Neuronal stem cell (in vitro differentiated cells): ENCODE data around the gene IRAK2.
"Not testable (repeated sequence)": the region's sequence is repeated elsewhere in the genome, so short reads cannot be mapped to it uniquely, and the experiment has no call there.

Experiments used
- DNase-seq: peaks from one replicate; pipeline ENCODE4 v3.0.0-alpha.2; 2013; ENCODE audit warnings: low spot score
- H2AFZ ChIP-seq: one replicate; pipeline ENCODE4 v1.6.1; 2013; ENCODE audit warnings: mild to moderate bottlenecking, low read length, inconsistent platforms
- H2AK5ac ChIP-seq: 2 replicates; pipeline ENCODE4 v1.6.1; 2013; ENCODE audit warnings: low read depth, mild to moderate bottlenecking, inconsistent platforms, low read length, moderate library complexity, mixed read lengths
- H2BK120ac ChIP-seq: 2 replicates; pipeline ENCODE4 v1.6.1; 2013; ENCODE audit warnings: low read depth, mild to moderate bottlenecking, inconsistent platforms, low read length, moderate library complexity, mixed read lengths
- H2BK12ac ChIP-seq: one replicate; pipeline ENCODE4 v1.6.1; 2013; ENCODE audit warnings: low read length, inconsistent platforms
- H2BK15ac ChIP-seq: 2 replicates; pipeline ENCODE4 v1.6.1; 2013; ENCODE audit warnings: mild to moderate bottlenecking, low read length, inconsistent platforms, mixed read lengths
- H2BK5ac ChIP-seq: one replicate; pipeline ENCODE4 v1.6.1; 2013; ENCODE audit warnings: inconsistent platforms, mild to moderate bottlenecking, low read length, moderate library complexity
- H3K14ac ChIP-seq: one replicate; pipeline ENCODE4 v1.6.1; 2013; ENCODE audit warnings: low read length, inconsistent platforms
- H3K18ac ChIP-seq: 2 replicates; pipeline ENCODE4 v1.6.1; 2013; ENCODE audit warnings: low read length, inconsistent platforms
- H3K23ac ChIP-seq: 2 replicates; pipeline ENCODE4 v1.6.1; 2013; ENCODE audit warnings: low read depth, mild to moderate bottlenecking, mixed read lengths, low read length, inconsistent platforms; ENCODE audit not compliant: poor library complexity
- H3K27ac ChIP-seq: replicated peaks from 3 replicates; pipeline ENCODE4 v1.5.1; 2013; ENCODE audit warnings: low read length, inconsistent platforms
- H3K27me3 ChIP-seq, 3 experiments: 2 replicates each; pipeline ENCODE4 v1.6.1; 2013; ENCODE audit warnings: low read length in 3 of 3, mild to moderate bottlenecking in 2 of 3, inconsistent platforms in 1 of 3, low read depth in 1 of 3, mixed read lengths in 1 of 3, moderate library complexity in 1 of 3; ENCODE audit not compliant: control insufficient read depth in 3 of 3, insufficient read depth in 3 of 3
- H3K36me3 ChIP-seq, 2 donors: replicated peaks in 1 of 2; 2 replicates each; pipeline ENCODE4 v1.6.1; 2013; ENCODE audit warnings: low read length in 2 of 2; ENCODE audit not compliant: control insufficient read depth in 2 of 2, insufficient read depth in 2 of 2
- H3K4ac ChIP-seq: 2 replicates; pipeline ENCODE4 v1.6.1; 2013; ENCODE audit warnings: inconsistent platforms, mild to moderate bottlenecking, low read length, moderate library complexity
- H3K4me1 ChIP-seq, 2 donors: 1 replicate in 1 of 2; 2 replicates in 1 of 2; pipeline ENCODE4 v1.6.1; 2013; ENCODE audit warnings: low read length in 2 of 2, low read depth in 1 of 2; ENCODE audit not compliant: control insufficient read depth in 2 of 2, insufficient read depth in 1 of 2
- H3K4me2 ChIP-seq: one replicate; pipeline ENCODE4 v1.6.1; 2013; ENCODE audit warnings: mild to moderate bottlenecking, low read length, inconsistent platforms; ENCODE audit not compliant: insufficient read depth, poor library complexity, severe bottlenecking
- H3K4me3 ChIP-seq, 2 donors: 2 replicates each; pipeline ENCODE4 v1.5.1; 2013; ENCODE audit warnings: low read length in 2 of 2, mild to moderate bottlenecking in 2 of 2, inconsistent platforms in 1 of 2, moderate library complexity in 1 of 2
- H3K79me1 ChIP-seq: one replicate; pipeline ENCODE4 v1.6.1; 2013; ENCODE audit warnings: low read depth, mild to moderate bottlenecking, inconsistent platforms, low read length, moderate library complexity
- H3K9ac ChIP-seq: one replicate; pipeline ENCODE4 v1.6.1; 2013; ENCODE audit warnings: mild to moderate bottlenecking, low read depth, low read length, inconsistent platforms; ENCODE audit not compliant: poor library complexity
- H3K9me3 ChIP-seq, 2 donors: replicated peaks in 1 of 2; 2 replicates each; pipeline versions ENCODE3 to v1.6.1; 2013; ENCODE audit warnings: low read length in 2 of 2, mild to moderate bottlenecking in 2 of 2, inconsistent platforms in 1 of 2, low read depth in 1 of 2, mixed read lengths in 1 of 2, moderate library complexity in 1 of 2; ENCODE audit not compliant: control insufficient read depth in 2 of 2, insufficient read depth in 1 of 2
- H4K8ac ChIP-seq: one replicate; pipeline ENCODE4 v1.6.1; 2013; ENCODE audit warnings: low read depth, mild to moderate bottlenecking, inconsistent platforms, low read length, moderate library complexity
- H4K91ac ChIP-seq: one replicate; pipeline ENCODE4 v1.6.1; 2013; ENCODE audit warnings: low read length, low read depth, mild to moderate bottlenecking, inconsistent platforms; ENCODE audit not compliant: poor library complexity
- WGBS, 2 donors: extraction: QIAGEN DNeasy Blood & Tissue Kit; methylation state at CpG; one replicate each; pipeline ENCODE4 v1.1.7; 2013; ENCODE audit warnings: missing lambda C conversion rate in 2 of 2, mixed read lengths in 1 of 2; ENCODE audit not compliant: insufficient read length in 2 of 2, insufficient replicate concordance in 1 of 2; ENCODE audit errors: extremely low coverage in 2 of 2; 5-methylcytosine and 5-hydroxymethylcytosine counted together

IRAK2 gene

DNA sequence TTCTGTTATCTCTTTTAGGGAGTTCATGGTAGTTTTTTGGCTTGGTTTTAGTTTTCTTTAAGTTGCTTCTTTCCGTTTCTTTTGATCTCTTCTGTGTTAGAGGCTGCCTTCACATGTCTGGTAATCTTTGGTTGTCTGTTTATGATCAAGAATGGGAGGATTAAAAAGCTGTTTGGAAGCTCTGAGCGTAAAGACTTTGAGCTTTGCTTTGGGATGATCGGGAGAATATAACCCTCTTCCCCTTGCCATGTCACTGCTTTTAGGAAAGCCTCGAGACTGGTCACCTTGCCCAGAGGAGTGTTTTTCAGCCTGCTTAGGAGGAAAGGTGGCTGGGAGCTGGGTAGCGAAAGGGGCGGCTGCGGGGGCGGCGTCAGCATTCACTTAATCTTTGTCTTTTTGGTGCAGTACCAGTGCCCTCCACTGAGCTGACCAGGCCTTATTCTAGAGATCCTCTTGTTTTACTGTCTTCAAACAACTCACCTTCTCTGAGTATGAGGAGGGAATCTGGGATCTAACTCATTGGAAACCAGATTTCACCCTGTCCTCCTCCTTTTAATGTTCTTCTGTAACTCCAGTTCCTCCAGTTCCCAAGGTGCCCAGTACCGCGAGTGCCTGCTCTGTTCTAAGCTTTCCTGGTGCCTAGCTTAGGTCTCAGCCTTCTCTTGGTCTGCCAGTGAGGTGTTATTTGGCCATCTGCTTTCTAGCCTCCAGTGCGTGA, 99.1 kb downstream of the IRAK2 start:
- Histone ChIP-seq H3K36me3 (peaks cover 8 to 90% of the 10 kb centered on the region in 2 donors), H2BK15ac (no peak overlapping the region), H2AK5ac (no peak overlapping the region), H4K91ac (no peak overlapping the region), H2BK5ac (no peak overlapping the region), H2BK120ac (no peak overlapping the region), H3K4me1 (peaks cover 0 to 3% of the 10 kb centered on the region in 2 donors), H3K4me3 (no peak overlapping the region), H3K27me3 (no peaks in the 10 kb centered on the region), H3K4ac (no peak overlapping the region), H3K9me3 (no peaks in the 10 kb centered on the region), H3K4me2 (no peak overlapping the region), H3K9ac (no peak overlapping the region), H3K27ac (no peak overlapping the region), H2BK12ac (no peak overlapping the region), H3K79me1 (peaks cover 1% of the 10 kb centered on the region), H3K18ac (no peak overlapping the region), H4K8ac (no peak overlapping the region), H3K14ac (no peak overlapping the region), H2AFZ (no peak overlapping the region), H3K23ac (no peak overlapping the region)
- DNase-seq, result no peak
- WGBS, 2 donors, result no CpG with 5 or more reads among the region's 12 CpGs

DNA sequence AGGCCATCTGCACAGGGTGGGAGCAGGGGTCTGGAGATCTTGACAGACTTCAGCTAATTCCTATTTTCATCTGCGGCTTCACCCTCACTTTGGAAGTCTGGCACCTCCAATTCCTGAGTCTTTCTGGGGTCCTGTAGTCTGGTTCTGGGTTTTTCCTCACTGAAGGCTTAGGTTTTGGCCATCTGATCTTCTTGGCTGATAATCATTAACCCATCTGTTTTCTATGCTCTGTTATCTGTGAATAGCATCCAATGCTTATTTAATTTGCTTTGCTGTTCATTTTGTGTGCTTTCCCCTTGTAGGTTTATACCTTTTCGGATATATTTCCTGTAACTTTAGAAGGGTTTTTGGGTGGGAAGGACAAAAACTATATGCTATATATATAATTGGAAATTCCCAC, 101.1 kb downstream of the IRAK2 start:
- no peaks in the 10 kb centered on the region for H3K9me3 ChIP-seq
- H3K27me3 ChIP-seq, result no peaks in the 10 kb centered on the region

DNA sequence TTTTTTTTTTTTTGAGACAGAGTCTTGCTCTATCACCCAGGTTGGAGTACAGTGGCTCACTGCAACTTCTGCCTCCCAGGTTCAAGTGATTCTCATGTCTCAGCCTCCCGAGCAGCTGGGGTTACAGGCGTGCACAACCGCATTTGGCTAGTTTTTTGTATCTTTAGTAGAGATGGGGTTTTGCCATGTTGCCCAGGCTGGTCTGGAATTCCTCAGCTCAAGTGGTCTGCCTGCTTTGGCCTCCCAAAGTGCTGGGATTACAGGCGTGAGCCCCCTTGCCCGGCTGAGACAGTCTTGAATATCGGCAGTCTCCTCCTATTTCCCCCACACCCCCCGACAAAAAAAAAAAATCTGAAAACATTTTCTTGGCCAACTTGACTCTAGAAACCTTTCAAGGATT, 102.2 kb downstream of the IRAK2 start:
- not testable (repeated sequence) for H3K79me1 ChIP-seq, H4K8ac ChIP-seq, H2BK15ac ChIP-seq, H3K18ac ChIP-seq, H4K91ac ChIP-seq, H2AK5ac ChIP-seq, H3K27ac ChIP-seq, H3K9ac ChIP-seq, DNase-seq, H2AFZ ChIP-seq, H3K4ac ChIP-seq, H3K9me3 ChIP-seq, H3K27me3 ChIP-seq, H3K4me1 ChIP-seq, H3K4me3 ChIP-seq, H2BK120ac ChIP-seq, H2BK12ac ChIP-seq, H2BK5ac ChIP-seq, H3K4me2 ChIP-seq, H3K14ac ChIP-seq, H3K23ac ChIP-seq
- WGBS, 2 donors, result no CpG with 5 or more reads among the region's 7 CpGs
- peaks cover 13 to 91% of the 10 kb centered on the region in 2 donors for H3K36me3 ChIP-seq

More for the DNA sequence above, 101.1 kb downstream of the IRAK2 start:
- Histone ChIP-seq H2BK12ac (no peak overlapping the region), H3K4me3 (no peak overlapping the region), H4K8ac (no peak overlapping the region), H3K36me3 (peaks cover 15 to 90% of the 10 kb centered on the region in 2 donors), H3K14ac (no peak overlapping the region), H3K4ac (no peak overlapping the region), H2BK5ac (no peak overlapping the region), H3K79me1 (peaks cover 4% of the 10 kb centered on the region), H3K27ac (no peak overlapping the region), H3K9ac (no peak overlapping the region), H2AFZ (no peak overlapping the region), H2AK5ac (no peak overlapping the region), H3K4me2 (no peak overlapping the region), H3K4me1 (peaks cover 0 to 3% of the 10 kb centered on the region in 2 donors), H2BK15ac (no peak overlapping the region), H2BK120ac (no peak overlapping the region), H4K91ac (no peak overlapping the region), H3K23ac (no peak overlapping the region), H3K18ac (no peak overlapping the region)
- no peak for DNase-seq
- no CpG with 5 or more reads among the region's 2 CpGs for WGBS, 2 donors

DNA sequence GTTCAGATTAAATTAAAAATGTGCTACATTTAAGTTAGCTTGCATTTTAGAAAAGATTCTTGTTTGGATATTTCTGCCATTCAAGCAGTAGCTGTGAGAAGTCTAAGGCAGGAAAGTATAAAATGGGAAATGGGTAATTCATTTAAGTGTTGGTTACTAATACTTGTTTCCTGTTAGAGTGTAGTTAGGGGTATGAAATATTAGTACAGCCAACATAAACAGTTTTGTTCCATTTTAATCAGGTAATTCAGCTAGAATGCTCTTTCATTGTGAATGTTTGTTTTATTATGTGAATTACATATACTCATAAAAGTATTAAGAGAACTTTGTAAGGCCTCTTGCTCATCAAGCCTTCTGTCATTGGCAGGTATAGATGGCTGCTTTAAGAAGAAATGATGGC, 103.4 kb downstream of the IRAK2 start:
- Histone ChIP-seq H2BK15ac (no peak overlapping the region), H3K36me3 (peaks cover 13 to 90% of the 10 kb centered on the region in 2 donors)

More for the DNA sequence above, 103.4 kb downstream of the IRAK2 start:
- Histone ChIP-seq H3K18ac (no peak overlapping the region), H3K4me1 (peaks cover 0 to 3% of the 10 kb centered on the region in 2 donors), H3K27ac (no peak overlapping the region), H2BK5ac (no peak overlapping the region), H3K23ac (no peak overlapping the region), H4K91ac (no peak overlapping the region), H3K79me1 (peaks cover 3% of the 10 kb centered on the region), H2BK120ac (no peak overlapping the region), H2AK5ac (no peak overlapping the region), H3K4me2 (no peak overlapping the region), H4K8ac (no peak overlapping the region), H3K9ac (no peak overlapping the region), H3K27me3 (no peaks in the 10 kb centered on the region), H2AFZ (no peak overlapping the region), H3K9me3 (no peaks in the 10 kb centered on the region), H3K4me3 (no peak overlapping the region), H3K4ac (no peak overlapping the region), H2BK12ac (no peak overlapping the region), H3K14ac (no peak overlapping the region)
- DNase-seq, result no peak
